OCI-M1 (cell line): ENCODE data around the gene CT45A6.
"Not testable (repeated sequence)": the region's sequence is repeated elsewhere in the genome, so short reads cannot be mapped to it uniquely, and the experiment has no call there.

Source experiments
- DNase-seq: peaks from one replicate; lab custom pipeline; 2025; lab: John Stamatoyannopoulos, UW

Gene CT45A6

GRCh38 chrX:135802687-135803086 lies at the start of gene CT45A6:
Gene CT45A6 (minus strand): TSS chrX:135802787. CDS start chrX:135798993, 3,794 bp downstream.
- not testable (repeated sequence) for DNase-seq

GRCh38 chrX:135837180-135837579 lies 34.6 kb upstream of the CT45A6 start, which contains the start of gene CT45A7:
Gene CT45A7 (minus strand): TSS chrX:135837280. CDS start chrX:135833533, 3,747 bp downstream.
- DNase-seq = not testable (repeated sequence)

- DNase-seq = not testable (repeated sequence)
Measured at GRCh38 chrX:135819912-135820311, 17.3 kb upstream of the CT45A6 start, which contains the start of gene CT45A2. Gene CT45A2 (minus strand): TSS chrX:135820012. CDS start chrX:135816265, 3,747 bp downstream.

GRCh38 chrX:135785403-135785802 lies 17.2 kb downstream of the CT45A6 start, which contains the start of gene CT45A5:
Gene CT45A5 (minus strand): TSS chrX:135785503. CDS start chrX:135781729, 3,774 bp downstream.
- not testable (repeated sequence) for DNase-seq

- not testable (repeated sequence) for DNase-seq
Measured at GRCh38 chrX:135768091-135768490, 34.5 kb downstream of the CT45A6 start, which contains the start of gene CT45A3. Gene CT45A3 (minus strand): TSS chrX:135768191. CDS start chrX:135764444, 3,747 bp downstream.

- DNase-seq = not testable (repeated sequence)
Measured at GRCh38 chrX:135744739-135745138, 57.8 kb downstream of the CT45A6 start.
